NT2/D1 (cell line): ENCODE results near the gene MINK1.
"Not testable (repeated sequence)": the region's sequence is repeated elsewhere in the genome, so short reads cannot be mapped to it uniquely, and the experiment has no call there.

Experiments
- DNase-seq: peaks from one replicate; pipeline ENCODE4 v3.0.0-alpha.2; 2011; ENCODE audit warnings: low read depth, low spot score
- H3K27me3 ChIP-seq: 2 replicates; pipeline ENCODE4 v1.6.0; 2011; ENCODE audit warnings: mild to moderate bottlenecking; ENCODE audit not compliant: insufficient read length, insufficient read depth
- H3K36me3 ChIP-seq: 2 replicates; pipeline ENCODE4 v1.6.1; 2011; ENCODE audit warnings: mild to moderate bottlenecking, low read length, mixed read lengths; ENCODE audit not compliant: insufficient read depth, insufficient read length
- H3K4me1 ChIP-seq: 2 replicates; pipeline ENCODE4 v1.5.1; 2011; ENCODE audit not compliant: insufficient read depth, insufficient read length
- H3K4me3 ChIP-seq: 2 replicates; pipeline ENCODE4 v1.5.1; 2011; ENCODE audit warnings: low read depth; ENCODE audit not compliant: insufficient read length
- H3K9ac ChIP-seq: 2 replicates; pipeline ENCODE4 v1.6.0; 2011; ENCODE audit warnings: low read depth; ENCODE audit not compliant: insufficient read length
- H3K9me3 ChIP-seq: 2 replicates; pipeline ENCODE4 v1.5.1; 2011; ENCODE audit warnings: mild to moderate bottlenecking, low read length; ENCODE audit not compliant: insufficient read depth
- SUZ12 ChIP-seq: IDR thresholded peaks from 2 replicates; pipeline ENCODE4 v1.6.1; 2011; ENCODE audit not compliant: insufficient read length, insufficient read depth; ENCODE audit errors: extremely low read depth
- YY1 ChIP-seq: IDR thresholded peaks from 2 replicates; pipeline ENCODE4 v1.6.1; 2011; ENCODE audit not compliant: insufficient read length, insufficient read depth
- ZNF274 ChIP-seq: IDR thresholded peaks from 2 replicates; pipeline ENCODE4 v1.6.1; 2011; ENCODE audit warnings: mild to moderate bottlenecking, low read depth, low read length

MINK1 gene

DNA sequence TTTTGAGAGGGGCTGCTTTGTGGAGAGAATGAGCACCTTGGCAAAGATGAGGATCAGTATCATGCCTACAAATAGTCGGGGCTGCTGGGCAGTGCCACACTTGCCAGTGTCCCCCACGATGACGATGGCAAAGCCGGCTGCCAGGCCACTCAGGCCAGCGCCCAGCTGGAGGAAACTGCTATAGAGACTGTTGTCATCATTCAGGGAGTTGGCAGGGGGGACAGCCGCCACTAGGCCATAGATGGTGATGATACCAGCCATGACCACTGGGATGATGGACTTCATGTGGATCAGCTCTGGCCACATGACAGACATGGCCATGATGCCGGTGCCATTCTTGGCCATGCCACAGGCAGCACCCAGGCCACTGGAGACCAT lies 23.8 kb downstream of the MINK1 start:
- Histone ChIP-seq H3K4me1 (peaks cover 21% of the 10 kb centered on the region), H3K9ac (no peak overlapping the region), H3K9me3 (no peaks in the 10 kb centered on the region), H3K27me3 (no peaks in the 10 kb centered on the region), H3K4me3 (no peak overlapping the region), H3K36me3 (peaks cover 12% of the 10 kb centered on the region)
- DNase-seq, result no peak
- TF ChIP-seq SUZ12, result no peak

DNA sequence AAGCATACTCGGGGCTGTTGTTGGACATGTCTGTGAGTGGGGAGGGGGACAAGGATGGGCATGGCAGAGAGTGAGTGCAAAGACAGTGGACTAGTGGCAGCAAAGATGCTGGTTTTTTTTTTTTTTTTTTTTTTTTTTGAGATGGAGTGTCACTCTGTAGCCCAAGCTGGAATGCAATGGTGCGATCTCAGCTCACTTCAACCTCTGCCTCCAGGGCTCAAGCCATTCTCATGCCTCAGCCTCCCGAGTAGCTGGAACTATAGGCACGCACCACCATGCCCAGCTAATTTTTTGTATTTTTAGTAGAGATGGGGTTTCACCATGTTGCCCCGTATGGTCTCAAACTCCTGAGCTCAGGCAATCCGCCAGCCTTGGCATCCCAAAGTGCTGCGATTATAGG lies 24.2 kb downstream of the MINK1 start:
- not testable (repeated sequence) for H3K9ac ChIP-seq, H3K9me3 ChIP-seq, DNase-seq, H3K27me3 ChIP-seq, H3K4me3 ChIP-seq
- Histone ChIP-seq H3K36me3 (peaks cover 12% of the 10 kb centered on the region), H3K4me1 (peaks cover 23% of the 10 kb centered on the region)

DNA sequence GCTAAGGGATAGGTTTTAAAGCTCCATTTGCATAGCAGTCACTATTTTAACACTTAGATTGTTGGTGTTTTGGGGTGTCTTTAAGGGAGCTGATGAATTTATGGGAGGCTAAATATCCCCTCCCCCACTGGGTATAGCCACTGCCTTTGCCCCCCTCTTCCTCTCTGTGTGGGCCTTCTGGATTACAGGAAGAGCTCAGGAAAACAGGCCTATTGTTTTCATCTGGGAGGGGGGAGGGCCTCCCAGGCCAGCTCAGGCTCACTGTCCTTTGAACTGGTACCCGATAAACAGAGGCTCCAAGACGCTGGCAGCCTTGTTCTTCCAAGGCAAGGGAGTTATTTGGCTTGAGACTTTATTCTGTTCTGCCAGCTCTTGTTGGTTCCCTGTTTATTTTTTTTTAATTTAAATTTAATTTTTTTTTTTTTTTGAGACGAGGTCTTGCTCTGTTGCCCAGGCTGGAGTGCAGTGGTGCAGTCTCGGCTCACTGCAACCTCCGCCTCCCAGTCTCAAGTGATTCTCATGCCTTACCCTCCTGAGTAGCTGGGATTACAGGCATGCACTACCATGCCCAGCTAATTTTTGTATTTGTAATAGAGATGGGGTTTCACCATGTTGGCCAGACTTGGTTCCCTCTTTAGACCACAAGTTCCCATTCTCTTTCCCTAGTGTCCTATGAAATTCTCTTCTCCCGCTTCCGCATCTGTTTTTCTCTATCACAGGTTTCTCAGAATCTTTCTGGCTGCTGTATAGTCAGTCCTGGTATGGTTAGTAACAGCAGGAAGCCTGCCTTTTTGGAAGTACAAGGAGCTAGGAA lies 25.1 kb downstream of the MINK1 start:
- H3K27me3 ChIP-seq, result no peaks in the 10 kb centered on the region
- TF ChIP-seq SUZ12 (no peak), ZNF274 (no peak), YY1 (no peak)
- peak; percentile 49 for DNase-seq
- H3K36me3 ChIP-seq, result peaks cover 12% of the 10 kb centered on the region
- H3K9me3 ChIP-seq, result no peaks in the 10 kb centered on the region
- H3K9ac ChIP-seq, result peak overlapping the region; percentile 32
- H3K4me3 ChIP-seq, result no peak overlapping the region
- peaks cover 23% of the 10 kb centered on the region for H3K4me1 ChIP-seq

DNA sequence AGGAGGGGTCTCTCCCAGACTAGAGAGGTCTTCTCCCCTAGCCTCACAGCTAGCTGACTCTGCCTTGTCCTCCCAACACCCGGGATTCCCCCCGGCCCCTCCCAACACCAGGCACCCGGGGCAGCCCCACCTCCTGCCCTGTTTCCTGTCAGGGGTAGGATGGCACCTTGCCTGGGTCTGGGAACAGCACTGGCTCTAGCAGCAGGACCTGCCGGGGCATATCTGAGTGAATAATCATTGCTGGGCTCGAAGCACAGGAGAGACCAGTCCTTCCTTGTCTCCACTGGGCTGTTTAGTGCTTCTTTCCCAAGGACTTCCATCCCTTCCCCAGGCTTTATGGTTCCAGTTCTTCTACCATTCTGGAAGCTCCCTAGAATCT lies 25.7 kb downstream of the MINK1 start:
- no peak for DNase-seq
- Histone ChIP-seq H3K4me3 (no peak overlapping the region), H3K9ac (no peak overlapping the region)

DNA sequence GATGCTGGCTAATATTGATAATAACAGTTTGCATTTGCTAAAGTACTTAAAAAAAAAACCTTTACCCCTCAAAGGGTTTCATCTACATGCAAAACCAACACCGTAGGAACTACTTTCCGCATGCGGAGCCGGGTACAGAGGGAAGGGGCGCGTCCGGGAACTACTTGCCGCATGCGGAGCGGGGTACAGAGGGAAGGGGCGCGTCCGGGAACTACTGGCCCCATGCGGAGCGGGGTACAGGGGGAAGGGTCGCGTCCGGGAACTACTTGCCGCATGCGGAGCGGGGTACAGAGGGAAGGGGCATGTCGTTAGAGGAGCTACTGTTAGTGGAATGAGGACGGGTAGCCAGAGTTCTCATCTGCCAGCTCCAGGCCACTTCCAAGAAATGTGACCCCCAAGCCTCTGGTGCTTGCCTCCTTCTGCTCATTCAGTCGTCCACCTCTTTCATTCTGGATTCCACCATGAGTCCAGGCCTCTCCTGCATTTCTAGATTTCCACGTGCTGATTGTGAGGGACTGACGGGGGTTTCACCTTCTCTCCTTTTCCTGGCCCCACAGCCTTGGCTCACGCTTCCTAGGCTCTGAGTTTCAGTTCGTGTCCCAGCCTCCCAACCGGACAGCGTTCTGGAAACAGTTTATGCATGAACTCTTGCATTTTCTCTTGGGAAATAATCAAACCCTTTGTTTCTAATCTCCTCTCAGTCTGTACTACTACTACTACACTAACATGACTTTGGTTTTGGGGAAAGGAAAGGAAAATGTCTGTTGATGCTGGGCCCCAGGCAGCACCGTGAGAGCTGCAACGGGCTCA lies 26.9 kb downstream of the MINK1 start:
- no peak overlapping the region for H3K4me3 ChIP-seq

More for the DNA sequence above, 25.7 kb downstream of the MINK1 start:
- no peaks in the 10 kb centered on the region for H3K27me3 ChIP-seq
- H3K36me3 ChIP-seq, result peaks cover 12% of the 10 kb centered on the region
- H3K4me1 ChIP-seq, result peaks cover 23% of the 10 kb centered on the region
- TF ChIP-seq YY1, result no peak
- no peak for TF ChIP-seq ZNF274
- TF ChIP-seq SUZ12, result no peak
- no peaks in the 10 kb centered on the region for H3K9me3 ChIP-seq

DNA sequence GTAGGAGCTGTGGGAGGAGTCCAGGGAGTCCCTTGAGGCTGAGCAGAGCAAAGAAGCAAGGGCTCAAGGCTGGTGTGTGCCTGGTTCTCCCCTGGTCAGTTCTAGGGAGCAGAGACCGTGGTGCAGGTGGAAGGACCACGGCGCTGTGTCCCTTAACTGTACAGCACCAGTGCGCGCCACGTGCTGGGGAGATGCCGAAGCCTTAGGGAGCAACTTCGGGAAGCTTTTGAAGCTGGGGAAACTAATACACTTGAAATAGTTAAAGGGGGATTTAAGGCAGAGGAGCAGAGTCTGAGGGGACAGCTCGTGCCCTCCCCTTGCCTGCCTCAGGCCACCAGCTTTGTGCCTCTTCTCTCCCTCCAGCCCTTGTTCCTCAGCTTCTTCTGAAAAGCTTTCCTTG lies 27.5 kb downstream of the MINK1 start:
- TF ChIP-seq ZNF274 (no peak), YY1 (no peak), SUZ12 (no peak)
- no peak for DNase-seq
- Histone ChIP-seq H3K9me3 (no peaks in the 10 kb centered on the region), H3K4me3 (no peak overlapping the region), H3K27me3 (no peaks in the 10 kb centered on the region), H3K9ac (no peak overlapping the region), H3K4me1 (peaks cover 19% of the 10 kb centered on the region), H3K36me3 (peaks cover 12% of the 10 kb centered on the region)

More for the DNA sequence above, 26.9 kb downstream of the MINK1 start:
- no peak for TF ChIP-seq ZNF274
- no peak for TF ChIP-seq SUZ12
- no peak for TF ChIP-seq YY1
- H3K36me3 ChIP-seq, result peaks cover 12% of the 10 kb centered on the region
- H3K9me3 ChIP-seq, result no peaks in the 10 kb centered on the region
- H3K27me3 ChIP-seq, result no peaks in the 10 kb centered on the region
- peak overlapping the region; percentile 21 for H3K9ac ChIP-seq
- DNase-seq, result no peak
- peaks cover 19% of the 10 kb centered on the region for H3K4me1 ChIP-seq

DNA sequence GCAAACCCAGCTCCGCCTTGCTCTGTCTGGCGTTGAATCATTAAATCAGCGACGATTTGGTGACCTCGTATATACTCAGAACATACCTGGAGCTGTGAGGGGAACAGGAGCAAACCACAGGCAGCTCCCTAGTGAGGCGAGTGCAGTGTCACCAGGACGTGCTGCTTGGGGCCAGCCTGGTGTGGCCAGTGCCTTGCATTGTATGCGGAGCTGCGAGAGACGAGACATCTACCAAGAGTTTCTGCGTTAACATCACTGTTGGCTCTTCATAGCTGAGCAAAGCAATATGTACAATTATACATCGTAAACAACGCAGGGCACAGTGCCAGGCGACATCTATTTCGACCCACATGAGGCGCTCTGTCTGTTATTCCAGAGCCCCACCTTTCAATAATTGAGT lies 27.9 kb downstream of the MINK1 start:
- Histone ChIP-seq H3K9ac (no peak overlapping the region), H3K36me3 (peaks cover 12% of the 10 kb centered on the region), H3K27me3 (no peaks in the 10 kb centered on the region), H3K4me1 (peaks cover 19% of the 10 kb centered on the region), H3K4me3 (no peak overlapping the region), H3K9me3 (no peaks in the 10 kb centered on the region)
- no peak for TF ChIP-seq SUZ12
- TF ChIP-seq YY1, result no peak
- no peak for TF ChIP-seq ZNF274
- DNase-seq, result no peak
